Subcutaneous adipose tissue (tissue), 4 donors: ENCODE data around the gene CTSC. TPM values are rescaled to one million over a fixed set of nuclear protein-coding genes. Genes with fewer than 3 reads are reported as not detected.

Source experiments
- total RNA-seq, 4 donors: library from RNA; depleted of rRNA; stranded (reverse); fragments of >200 nt; gene quantifications; one replicate each; pipeline ENCODE4 v1.1.0, GENCODE V29; 2016
- TF ChIP-seq, protein P1 (sequence below): fragments of 450-650 bp; IDR thresholded peaks from one replicate; pipeline ENCODE4 v1.5.1; 2016; ENCODE audit warnings: low read depth, mild to moderate bottlenecking, control low read depth, antibody characterized with exemption, moderate library complexity

CTSC gene
- total RNA-seq, 4 donors from 2014 or later: 58.0 to 303 (median 147) TPM

DNA sequence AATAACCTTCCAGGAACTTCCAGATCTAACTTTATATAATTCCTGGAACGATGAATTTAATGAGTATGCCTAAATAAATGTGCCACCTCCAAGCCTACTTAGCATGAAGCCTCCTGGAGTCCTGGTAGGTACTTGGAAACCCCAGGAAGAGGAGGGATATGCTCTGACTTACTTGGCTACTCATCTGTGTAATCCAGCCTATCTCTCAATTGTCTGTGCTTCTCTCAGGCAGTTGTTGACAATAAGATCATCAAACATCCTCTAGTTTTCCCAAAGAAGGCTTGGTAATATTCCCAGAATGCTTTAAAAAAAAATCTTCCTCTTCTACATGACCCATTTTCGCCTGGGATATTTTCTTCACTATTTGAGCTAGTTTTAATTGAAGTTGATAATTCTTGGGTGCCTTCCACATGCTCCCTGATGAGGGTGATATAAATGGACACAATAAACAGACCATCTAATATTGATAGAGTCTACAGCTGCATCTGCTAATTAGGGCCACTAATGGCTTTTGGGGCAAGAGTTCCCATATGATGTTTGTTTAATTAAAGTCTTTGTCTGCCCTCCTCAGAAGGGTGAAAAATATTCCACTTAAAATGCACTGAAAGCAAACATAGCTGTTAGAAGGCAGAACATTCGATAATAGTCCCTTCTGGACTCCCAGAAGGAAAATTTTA, 86.8 kb downstream of the CTSC start:
- TF ChIP-seq, protein P1, sequence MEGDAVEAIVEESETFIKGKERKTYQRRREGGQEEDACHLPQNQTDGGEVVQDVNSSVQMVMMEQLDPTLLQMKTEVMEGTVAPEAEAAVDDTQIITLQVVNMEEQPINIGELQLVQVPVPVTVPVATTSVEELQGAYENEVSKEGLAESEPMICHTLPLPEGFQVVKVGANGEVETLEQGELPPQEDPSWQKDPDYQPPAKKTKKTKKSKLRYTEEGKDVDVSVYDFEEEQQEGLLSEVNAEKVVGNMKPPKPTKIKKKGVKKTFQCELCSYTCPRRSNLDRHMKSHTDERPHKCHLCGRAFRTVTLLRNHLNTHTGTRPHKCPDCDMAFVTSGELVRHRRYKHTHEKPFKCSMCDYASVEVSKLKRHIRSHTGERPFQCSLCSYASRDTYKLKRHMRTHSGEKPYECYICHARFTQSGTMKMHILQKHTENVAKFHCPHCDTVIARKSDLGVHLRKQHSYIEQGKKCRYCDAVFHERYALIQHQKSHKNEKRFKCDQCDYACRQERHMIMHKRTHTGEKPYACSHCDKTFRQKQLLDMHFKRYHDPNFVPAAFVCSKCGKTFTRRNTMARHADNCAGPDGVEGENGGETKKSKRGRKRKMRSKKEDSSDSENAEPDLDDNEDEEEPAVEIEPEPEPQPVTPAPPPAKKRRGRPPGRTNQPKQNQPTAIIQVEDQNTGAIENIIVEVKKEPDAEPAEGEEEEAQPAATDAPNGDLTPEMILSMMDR: no peak

DNA sequence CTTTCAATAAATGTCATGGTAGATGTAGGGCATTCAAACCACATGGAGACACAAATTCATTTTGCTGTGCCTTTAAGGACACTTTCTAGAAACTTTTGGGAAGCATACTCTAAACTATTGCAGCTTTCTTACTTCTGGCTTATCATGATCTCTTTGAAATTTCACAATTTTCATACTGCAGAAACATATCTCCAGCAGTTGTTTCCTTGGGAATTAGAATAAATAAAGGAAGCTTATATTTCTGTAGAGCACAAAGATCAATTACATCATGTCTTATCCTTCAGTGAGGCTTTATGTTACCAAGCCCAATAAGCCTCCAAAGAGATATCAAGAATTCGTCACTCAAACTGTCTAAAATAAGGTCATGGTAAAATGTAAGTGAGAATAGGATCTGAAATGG, 87.8 kb downstream of the CTSC start:
- TF ChIP-seq, protein P1: no peak

DNA sequence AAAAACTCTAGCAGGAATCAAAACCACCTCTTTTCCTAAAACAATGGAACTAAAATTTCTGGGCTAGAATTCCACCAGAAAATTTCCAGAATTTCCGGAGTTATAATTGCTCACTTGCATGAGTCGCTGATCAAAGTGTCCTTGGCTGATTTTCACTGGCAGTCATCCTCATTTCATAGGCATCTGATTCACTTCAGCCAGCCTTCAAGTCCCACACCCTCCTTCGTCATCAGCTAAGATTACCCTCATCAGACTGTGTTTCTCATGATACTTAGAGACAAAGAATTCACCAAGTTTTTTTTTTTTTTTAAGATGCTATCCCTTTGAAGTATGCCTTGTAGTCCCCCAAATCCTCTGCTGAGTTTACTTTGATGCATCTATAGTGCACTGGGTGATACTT, 90.8 kb downstream of the CTSC start:
- TF ChIP-seq, protein P1: no peak

Other genes starting within 250 kb of the CTSC start
- 1 to 10 TPM in 2 of 4 donors, under 1 TPM in 1, not detected in 1; 0.44 to 5.9 (median 3.9) TPM for gene RAB38, start 162.3 kb downstream of the CTSC start, total RNA-seq